SU-DHL-6 (cell line): ENCODE results near the gene ARL15.
"Not testable (repeated sequence)": the region's sequence is repeated elsewhere in the genome, so short reads cannot be mapped to it uniquely, and the experiment has no call there.

ENCODE experiments used
- H2AFZ ChIP-seq: fragments of 200-600 bp; sonication (generic); 2 replicates; pipeline ENCODE4 v1.6.1; 2014; ENCODE audit warnings: low read depth, mild to moderate bottlenecking, moderate library complexity, mixed read lengths, antibody characterized with exemption, low read length; ENCODE audit not compliant: severe bottlenecking
- H3F3A ChIP-seq: fragments of 200-600 bp; shearing (Covaris generic); 2 replicates; pipeline ENCODE4 v1.6.0; 2016; ENCODE audit warnings: antibody characterized with exemption, mild to moderate bottlenecking; ENCODE audit not compliant: insufficient read depth
- H3K27ac ChIP-seq: fragments of 200-600 bp; sonication (generic); 2 replicates; pipeline ENCODE4 v1.5.1; 2016; ENCODE audit warnings: low read depth, mild to moderate bottlenecking, low read length, moderate library complexity, mixed read lengths
- H3K27me3 ChIP-seq: fragments of 200-600 bp; sonication (generic), shearing (Covaris generic); 2 replicates; pipeline ENCODE4 v1.6.0; 2014; ENCODE audit warnings: mild to moderate bottlenecking, low read length
- H3K36me3 ChIP-seq: fragments of 200-600 bp; sonication (generic); 2 replicates; pipeline ENCODE4 v1.6.1; 2014; ENCODE audit warnings: mild to moderate bottlenecking, low read length, mixed read lengths
- H3K4me2 ChIP-seq: fragments of 300-600, 200-600 bp; shearing (Covaris generic), sonication (generic); 2 replicates; pipeline ENCODE4 v1.6.0; 2014; ENCODE audit warnings: low read length, low read depth, mild to moderate bottlenecking; ENCODE audit not compliant: poor library complexity, severe bottlenecking
- H3K4me3 ChIP-seq: fragments of 200-600 bp; sonication (generic); 2 replicates; pipeline ENCODE4 v1.5.1; 2014; ENCODE audit warnings: antibody characterized with exemption, low read length, mild to moderate bottlenecking, mixed read lengths; ENCODE audit not compliant: insufficient read depth, poor library complexity, severe bottlenecking
- H3K79me2 ChIP-seq: fragments of 200-600 bp; sonication (generic); 2 replicates; pipeline ENCODE4 v1.6.1; 2014; ENCODE audit warnings: mild to moderate bottlenecking, low read length, moderate library complexity; ENCODE audit not compliant: insufficient read depth
- H3K9ac ChIP-seq: fragments of 200-600 bp; sonication (generic); 2 replicates; pipeline ENCODE4 v1.7.0; 2014; ENCODE audit warnings: mild to moderate bottlenecking, low read length
- H3K9me2 ChIP-seq: fragments of 200-600 bp; sonication (generic); replicated peaks from 2 replicates; pipeline ENCODE4 v1.6.1; 2014; ENCODE audit warnings: low read length; ENCODE audit not compliant: insufficient read depth
- H3K9me3 ChIP-seq: fragments of 200-600 bp; sonication (generic); 2 replicates; pipeline ENCODE4 v1.6.1; 2014; ENCODE audit warnings: low read length, mixed read lengths; ENCODE audit not compliant: insufficient read depth
- H4K20me1 ChIP-seq: fragments of 200-600 bp; sonication (generic); 2 replicates; pipeline ENCODE4 v1.6.1; 2014; ENCODE audit warnings: low read depth, mild to moderate bottlenecking, antibody characterized with exemption, low read length, moderate library complexity, mixed read lengths
- EZH2phosphoT487 ChIP-seq: fragments of 200-600 bp; sonication (generic), shearing (Covaris generic); conservative IDR thresholded peaks from 2 replicates; pipeline ENCODE4 v1.6.1; 2018; ENCODE audit warnings: mild to moderate bottlenecking, antibody characterized with exemption, low read length, moderate library complexity, mixed read lengths
- TF ChIP-seq, protein P1 (sequence below): fragments of 200-600 bp; sonication (generic); IDR thresholded peaks from one replicate; pipeline ENCODE4 v1.5.1; 2017; ENCODE audit warnings: antibody characterized with exemption, mild to moderate bottlenecking, low read length, moderate library complexity; ENCODE audit not compliant: insufficient read depth, poor library complexity, severe bottlenecking

ARL15 gene

DNA sequence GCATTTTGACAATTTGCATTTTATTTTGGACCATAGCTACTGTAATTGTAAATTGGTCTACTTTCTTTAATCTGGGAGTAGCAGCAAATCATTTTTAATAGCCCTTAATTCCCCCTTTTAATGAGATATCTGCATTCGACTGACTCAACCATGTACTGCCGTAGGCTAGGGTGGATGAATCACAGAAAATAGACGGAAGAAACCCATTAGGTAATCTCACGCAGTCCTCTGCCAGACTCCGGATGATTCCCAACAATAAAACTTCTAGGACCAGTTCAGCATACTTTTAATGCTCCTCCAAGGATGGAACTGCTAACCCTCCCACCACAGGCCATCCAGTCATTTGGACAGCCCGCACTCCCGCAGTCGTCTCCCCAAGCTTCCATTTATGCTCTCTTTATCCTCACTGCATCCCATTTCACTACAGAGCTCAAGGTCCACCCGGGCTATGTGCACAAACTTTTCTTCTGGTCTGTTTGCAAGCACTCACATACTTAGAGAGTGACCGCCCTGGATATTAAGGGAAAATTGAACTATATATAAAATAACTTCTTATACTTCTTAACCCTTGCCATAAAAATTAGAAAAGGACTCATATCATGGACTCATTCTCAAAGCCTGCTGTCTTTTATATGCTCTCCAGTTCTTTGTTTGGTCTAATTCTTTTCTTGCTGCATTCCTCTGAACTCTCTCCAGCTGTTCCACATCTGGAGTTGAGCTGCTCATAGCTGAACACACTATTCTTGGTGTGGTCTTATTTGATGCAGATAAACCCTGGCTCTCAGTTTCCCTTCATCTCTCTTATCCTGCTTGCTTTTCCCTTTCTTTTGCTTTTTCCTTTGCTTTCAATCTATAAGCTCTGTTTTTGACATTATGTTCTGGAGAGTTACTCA lies 326.6 kb downstream of the ARL15 start:
- H3K36me3 ChIP-seq = no peaks in the 10 kb centered on the region
- H3K79me2 ChIP-seq = no peaks in the 10 kb centered on the region
- no peak overlapping the region for H2AFZ ChIP-seq
- no peaks in the 10 kb centered on the region for H3F3A ChIP-seq
- H3K4me3 ChIP-seq = no peak overlapping the region
- no peak overlapping the region for H3K27ac ChIP-seq
- no peaks in the 10 kb centered on the region for H4K20me1 ChIP-seq
- H3K9me3 ChIP-seq = no peaks in the 10 kb centered on the region
- H3K9me2 ChIP-seq = no peaks in the 10 kb centered on the region
- TF ChIP-seq, protein P1, sequence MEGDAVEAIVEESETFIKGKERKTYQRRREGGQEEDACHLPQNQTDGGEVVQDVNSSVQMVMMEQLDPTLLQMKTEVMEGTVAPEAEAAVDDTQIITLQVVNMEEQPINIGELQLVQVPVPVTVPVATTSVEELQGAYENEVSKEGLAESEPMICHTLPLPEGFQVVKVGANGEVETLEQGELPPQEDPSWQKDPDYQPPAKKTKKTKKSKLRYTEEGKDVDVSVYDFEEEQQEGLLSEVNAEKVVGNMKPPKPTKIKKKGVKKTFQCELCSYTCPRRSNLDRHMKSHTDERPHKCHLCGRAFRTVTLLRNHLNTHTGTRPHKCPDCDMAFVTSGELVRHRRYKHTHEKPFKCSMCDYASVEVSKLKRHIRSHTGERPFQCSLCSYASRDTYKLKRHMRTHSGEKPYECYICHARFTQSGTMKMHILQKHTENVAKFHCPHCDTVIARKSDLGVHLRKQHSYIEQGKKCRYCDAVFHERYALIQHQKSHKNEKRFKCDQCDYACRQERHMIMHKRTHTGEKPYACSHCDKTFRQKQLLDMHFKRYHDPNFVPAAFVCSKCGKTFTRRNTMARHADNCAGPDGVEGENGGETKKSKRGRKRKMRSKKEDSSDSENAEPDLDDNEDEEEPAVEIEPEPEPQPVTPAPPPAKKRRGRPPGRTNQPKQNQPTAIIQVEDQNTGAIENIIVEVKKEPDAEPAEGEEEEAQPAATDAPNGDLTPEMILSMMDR = no peak
- no peak for TF ChIP-seq EZH2phosphoT487
- no peak overlapping the region for H3K9ac ChIP-seq
- H3K4me2 ChIP-seq = no peak overlapping the region
- no peaks in the 10 kb centered on the region for H3K27me3 ChIP-seq

DNA sequence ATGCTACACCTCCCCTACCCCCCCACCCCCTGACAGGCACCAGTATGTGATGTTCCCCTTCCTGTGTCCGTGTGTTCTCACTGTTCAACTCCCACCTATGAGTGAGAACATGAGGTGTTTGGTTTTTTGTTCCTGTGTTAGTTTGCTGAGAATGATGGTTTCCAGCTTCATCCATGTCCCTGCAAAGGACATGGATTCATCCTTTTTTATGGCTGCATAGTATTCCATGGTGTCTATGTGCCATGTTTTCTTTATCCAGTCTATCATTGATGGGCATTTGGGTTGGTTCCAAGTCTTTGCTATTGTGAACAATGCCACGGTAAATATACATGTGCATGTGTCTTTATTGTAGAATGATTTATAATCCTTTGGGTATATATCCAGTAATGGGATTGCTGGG lies 328.1 kb downstream of the ARL15 start:
- H3K9me3 ChIP-seq, H2AFZ ChIP-seq, H3F3A ChIP-seq, H3K4me2 ChIP-seq, H3K36me3 ChIP-seq, H4K20me1 ChIP-seq, H3K9ac ChIP-seq, H3K4me3 ChIP-seq, H3K27ac ChIP-seq, H3K9me2 ChIP-seq, H3K79me2 ChIP-seq, H3K27me3 ChIP-seq: not testable (repeated sequence)

DNA sequence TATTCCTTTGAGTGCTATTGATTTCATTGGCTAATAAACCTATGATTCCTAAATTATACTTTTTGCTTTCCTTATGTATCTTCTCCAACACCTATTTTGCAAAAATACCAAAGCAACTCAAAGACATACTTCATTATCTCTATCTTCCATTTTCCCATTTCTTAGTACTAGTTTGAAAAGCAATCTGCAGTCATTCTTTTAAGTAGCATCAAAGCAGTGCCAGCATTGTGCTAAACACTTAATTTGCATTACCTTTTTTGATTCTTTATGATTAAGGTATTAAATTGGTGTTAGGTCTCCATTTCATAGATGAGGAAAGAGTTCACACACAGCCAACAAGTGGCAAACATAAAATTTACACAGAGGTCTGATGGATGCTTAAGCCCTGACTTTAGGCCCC lies 330.3 kb downstream of the ARL15 start:
- Histone ChIP-seq H3K9me2 (no peaks in the 10 kb centered on the region), H3K36me3 (no peaks in the 10 kb centered on the region), H3K79me2 (no peaks in the 10 kb centered on the region), H2AFZ (no peak overlapping the region), H3K27ac (no peak overlapping the region), H3K4me3 (no peak overlapping the region), H4K20me1 (no peaks in the 10 kb centered on the region), H3K9ac (no peak overlapping the region), H3K4me2 (no peak overlapping the region), H3K9me3 (no peaks in the 10 kb centered on the region), H3F3A (no peaks in the 10 kb centered on the region), H3K27me3 (no peaks in the 10 kb centered on the region)
- TF ChIP-seq EZH2phosphoT487 = no peak
- TF ChIP-seq, protein P1 = no peak

DNA sequence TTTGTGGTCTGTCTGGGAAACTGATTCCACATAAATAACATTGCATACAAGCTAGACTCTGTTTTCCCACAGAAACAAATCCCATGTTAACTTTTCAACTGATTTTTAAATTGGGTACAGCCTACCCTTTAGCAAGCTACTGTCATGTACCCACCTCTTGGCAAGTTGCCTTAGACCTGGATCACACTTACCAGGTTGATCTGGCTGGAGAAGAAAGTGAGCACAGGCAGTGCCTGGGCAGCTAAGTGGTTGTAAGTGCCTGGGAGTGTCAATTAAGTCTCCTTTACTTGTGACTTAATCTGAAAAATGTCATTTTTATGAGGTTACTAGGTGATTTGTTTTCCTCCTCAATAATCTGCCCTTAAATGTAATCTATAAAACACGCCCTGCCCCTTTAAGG lies 336.4 kb downstream of the ARL15 start:
- no peaks in the 10 kb centered on the region for H4K20me1 ChIP-seq
- no peak overlapping the region for H3K4me3 ChIP-seq
- H3K79me2 ChIP-seq = no peaks in the 10 kb centered on the region
- no peak overlapping the region for H3K9ac ChIP-seq
- H3F3A ChIP-seq = no peaks in the 10 kb centered on the region
- H3K4me2 ChIP-seq = no peak overlapping the region
- no peak overlapping the region for H3K27ac ChIP-seq
- H3K9me2 ChIP-seq = no peaks in the 10 kb centered on the region
- H2AFZ ChIP-seq = no peak overlapping the region
- H3K9me3 ChIP-seq = no peaks in the 10 kb centered on the region
- TF ChIP-seq, protein P1 = no peak
- TF ChIP-seq EZH2phosphoT487 = no peak
- no peaks in the 10 kb centered on the region for H3K27me3 ChIP-seq
- H3K36me3 ChIP-seq = no peaks in the 10 kb centered on the region
